Measurements from ENCODE around the gene TUBGCP6. TPM values are rescaled to one million over a fixed set of nuclear protein-coding genes. Genes with fewer than 3 reads are reported as not detected.

The TUBGCP6 gene
- polyA plus RNA-seq, 1 donor from 2014 or later: 74.5 TPM

DNA sequence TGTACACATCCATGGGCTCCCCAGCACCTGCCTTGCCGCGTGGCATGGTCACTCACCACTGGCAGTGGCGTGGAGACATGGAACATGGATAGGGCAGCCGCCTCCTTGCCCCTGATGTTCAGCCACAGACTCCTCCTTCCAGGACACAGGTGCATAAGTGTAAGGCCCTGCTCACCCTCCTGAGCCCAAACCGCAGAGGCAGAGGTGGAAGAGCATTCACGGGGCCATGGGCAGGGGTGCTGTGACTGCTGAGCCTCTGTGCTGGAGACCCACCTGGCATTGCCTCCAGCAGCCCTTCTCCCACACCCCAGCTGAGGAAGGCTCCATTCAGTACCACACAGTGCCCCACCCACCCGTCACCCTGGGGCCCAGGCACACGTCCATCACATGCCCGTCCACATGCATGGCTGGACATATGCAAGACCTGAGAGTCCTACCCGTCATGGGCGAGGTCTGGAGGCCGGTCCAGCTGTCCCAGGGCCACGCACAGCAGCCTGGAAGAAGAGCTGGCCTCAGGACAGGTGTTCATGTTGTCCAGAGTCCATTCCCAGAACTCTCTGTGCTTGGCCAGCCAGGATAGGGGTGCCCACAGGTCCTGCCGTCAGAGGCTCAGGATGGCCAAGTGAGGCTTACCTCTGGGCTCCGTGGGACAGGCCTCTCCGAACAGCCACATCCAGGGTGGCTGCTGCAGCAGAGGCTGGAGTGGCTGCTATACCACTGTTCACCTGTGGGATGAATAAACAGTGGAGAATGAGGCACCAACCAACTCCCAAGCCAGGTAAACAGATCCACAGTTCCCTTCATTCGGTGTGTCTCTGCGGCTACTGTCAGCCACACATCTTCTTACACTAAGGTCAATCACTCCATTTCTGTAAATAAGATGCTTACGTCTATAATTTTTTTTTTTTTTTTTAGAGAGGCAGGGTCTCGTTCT is 1.7 kb upstream of the TUBGCP6 start:
- Histone ChIP-seq H3K36me3 (ENCODE audit: insufficient read depth, low read length) (no peaks in the 10 kb centered on the region), H3K27me3 (ENCODE audit: insufficient read depth, low read depth, low read length) (no peaks in the 10 kb centered on the region), H3K4me2 (ENCODE audit: low read length) (no peak overlapping the region), H2AFZ (ENCODE audit: low read depth, low read length) (no peak overlapping the region), H3K9ac (ENCODE audit: low read length) (peak overlapping the region; percentile 86), H3K9me3 (ENCODE audit: low read length) (no peaks in the 10 kb centered on the region), H3K4me3 (ENCODE audit: low read length) (peak overlapping the region; percentile 95), H3K27ac (ENCODE audit: low read length) (no peak overlapping the region), H4K20me1 (ENCODE audit: insufficient read depth) (no peaks in the 10 kb centered on the region), H3K79me2 (replicated peaks; ENCODE audit: insufficient read depth, low read length) (peaks cover 26% of the 10 kb centered on the region), H3K9me2 (ENCODE audit: insufficient read depth, low read length) (no peaks in the 10 kb centered on the region), H3F3A (ENCODE audit: insufficient read depth, low read length, poor library complexity, severe bottlenecking) (no peaks in the 10 kb centered on the region)
- TF ChIP-seq, protein P1, sequence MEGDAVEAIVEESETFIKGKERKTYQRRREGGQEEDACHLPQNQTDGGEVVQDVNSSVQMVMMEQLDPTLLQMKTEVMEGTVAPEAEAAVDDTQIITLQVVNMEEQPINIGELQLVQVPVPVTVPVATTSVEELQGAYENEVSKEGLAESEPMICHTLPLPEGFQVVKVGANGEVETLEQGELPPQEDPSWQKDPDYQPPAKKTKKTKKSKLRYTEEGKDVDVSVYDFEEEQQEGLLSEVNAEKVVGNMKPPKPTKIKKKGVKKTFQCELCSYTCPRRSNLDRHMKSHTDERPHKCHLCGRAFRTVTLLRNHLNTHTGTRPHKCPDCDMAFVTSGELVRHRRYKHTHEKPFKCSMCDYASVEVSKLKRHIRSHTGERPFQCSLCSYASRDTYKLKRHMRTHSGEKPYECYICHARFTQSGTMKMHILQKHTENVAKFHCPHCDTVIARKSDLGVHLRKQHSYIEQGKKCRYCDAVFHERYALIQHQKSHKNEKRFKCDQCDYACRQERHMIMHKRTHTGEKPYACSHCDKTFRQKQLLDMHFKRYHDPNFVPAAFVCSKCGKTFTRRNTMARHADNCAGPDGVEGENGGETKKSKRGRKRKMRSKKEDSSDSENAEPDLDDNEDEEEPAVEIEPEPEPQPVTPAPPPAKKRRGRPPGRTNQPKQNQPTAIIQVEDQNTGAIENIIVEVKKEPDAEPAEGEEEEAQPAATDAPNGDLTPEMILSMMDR (IDR thresholded peaks at IDR 0.05; ENCODE audit: poor library complexity, severe bottlenecking): peak; percentile 40
- no peak for TF ChIP-seq EZH2 (IDR thresholded peaks at IDR 0.05; ENCODE audit: borderline replicate concordance, insufficient read depth, low read length, poor library complexity, severe bottlenecking)

DNA sequence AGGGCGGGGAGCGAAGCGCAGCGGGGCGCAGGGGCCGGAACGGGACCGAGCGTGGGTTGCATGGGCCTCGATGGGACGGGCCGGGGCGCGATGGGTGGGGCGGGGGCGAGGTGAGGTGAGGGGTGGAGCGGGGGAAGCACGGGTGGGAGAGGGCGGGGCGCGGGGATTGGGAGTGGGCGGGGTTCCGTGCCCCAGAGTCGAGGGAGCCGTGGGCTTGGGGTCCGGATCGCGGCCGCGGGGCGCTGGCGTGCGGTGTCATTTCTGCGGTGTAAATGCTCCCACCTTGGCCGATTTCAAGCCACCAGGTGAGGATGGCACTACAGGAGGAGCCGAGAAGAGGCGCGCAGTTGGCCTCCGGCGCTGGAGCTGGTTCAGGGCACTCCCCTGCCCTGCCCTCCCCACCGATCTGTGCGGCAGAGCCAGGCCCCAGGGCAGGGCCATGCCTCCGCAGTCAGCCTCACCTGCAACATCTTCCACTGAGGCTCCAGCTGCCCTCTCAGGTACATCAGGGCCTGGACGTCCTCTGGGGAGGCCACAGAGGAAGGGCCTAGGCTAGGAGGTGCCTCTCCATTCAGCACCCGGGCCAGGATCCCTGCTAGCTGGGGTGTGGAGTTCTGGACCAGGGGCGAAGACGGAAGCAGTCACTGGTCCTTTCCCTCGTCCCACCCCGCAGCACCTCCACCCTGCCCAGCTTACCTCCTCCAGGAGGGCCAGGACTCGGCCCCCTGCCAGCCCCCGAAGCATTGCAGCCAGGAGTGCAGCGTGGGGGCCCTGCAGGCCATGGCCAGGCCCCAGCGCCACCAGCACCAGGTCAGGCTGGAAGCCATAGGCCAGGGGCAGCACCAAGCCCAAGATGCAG is 620 bp upstream of the TUBGCP6 start:
- H3K4me2 ChIP-seq (ENCODE audit: low read length): peak overlapping the region; percentile 82
- H3K27me3 ChIP-seq (ENCODE audit: insufficient read depth, low read depth, low read length): no peaks in the 10 kb centered on the region
- H3F3A ChIP-seq (ENCODE audit: insufficient read depth, low read length, poor library complexity, severe bottlenecking): no peaks in the 10 kb centered on the region
- H2AFZ ChIP-seq (ENCODE audit: low read depth, low read length): no peak overlapping the region
- no peaks in the 10 kb centered on the region for H3K36me3 ChIP-seq (ENCODE audit: insufficient read depth, low read length)
- H3K27ac ChIP-seq (ENCODE audit: low read length): peak overlapping the region; percentile 81
- peak overlapping the region; percentile 86 for H3K9ac ChIP-seq (ENCODE audit: low read length)
- TF ChIP-seq POLR2AphosphoS5 (IDR thresholded peaks at IDR 0.05) (no peak), TAF1 (IDR thresholded peaks at IDR 0.05; ENCODE audit: low read depth) (no peak), RAD21 (conservative IDR thresholded peaks at IDR 0.05) (no peak), MXI1 (conservative IDR thresholded peaks at IDR 0.05; ENCODE audit: poor library complexity, severe bottlenecking) (peak; percentile 32), EZH2 (IDR thresholded peaks at IDR 0.05; ENCODE audit: borderline replicate concordance, insufficient read depth, low read length, poor library complexity, severe bottlenecking) (no peak), SMC3 (conservative IDR thresholded peaks at IDR 0.05; ENCODE audit: poor library complexity) (no peak)
- TF ChIP-seq, protein P1 (IDR thresholded peaks at IDR 0.05; ENCODE audit: poor library complexity, severe bottlenecking): no peak
- H3K9me2 ChIP-seq (ENCODE audit: insufficient read depth, low read length): no peaks in the 10 kb centered on the region
- no peaks in the 10 kb centered on the region for H3K9me3 ChIP-seq (ENCODE audit: low read length)
- peak overlapping the region; percentile 95 for H3K4me3 ChIP-seq (ENCODE audit: low read length)
- H4K20me1 ChIP-seq (ENCODE audit: insufficient read depth): no peaks in the 10 kb centered on the region
- H3K79me2 ChIP-seq (replicated peaks; ENCODE audit: insufficient read depth, low read length): peaks cover 31% of the 10 kb centered on the region

All from neural cell (in vitro differentiated cells).